HUES64 (cell line): Measurements from ENCODE around the gene RAB29.
"Not testable (repeated sequence)": the region's sequence is repeated elsewhere in the genome, so short reads cannot be mapped to it uniquely, and the experiment has no call there.

ENCODE experiments used
- H3K27ac ChIP-seq: 2 replicates; pipeline ENCODE4 v1.7.0; 2013; ENCODE audit warnings: low read depth, low read length, inconsistent platforms
- H3K27me3 ChIP-seq: 2 replicates; pipeline ENCODE4 v1.6.1; 2013; ENCODE audit warnings: mild to moderate bottlenecking, low read length; ENCODE audit not compliant: insufficient read depth
- H3K36me3 ChIP-seq: 2 replicates; pipeline ENCODE4 v1.6.1; 2013; ENCODE audit warnings: mild to moderate bottlenecking, low read length; ENCODE audit not compliant: insufficient read depth
- H3K4me1 ChIP-seq: 2 replicates; pipeline ENCODE4 v1.6.1; 2013; ENCODE audit warnings: mild to moderate bottlenecking, low read length, moderate library complexity; ENCODE audit not compliant: insufficient read depth
- H3K4me3 ChIP-seq: 2 replicates; pipeline ENCODE4 v1.5.1; 2013; ENCODE audit warnings: mild to moderate bottlenecking, low read length, moderate library complexity
- H3K9ac ChIP-seq: 2 replicates; pipeline ENCODE4 v1.6.1; 2013; ENCODE audit warnings: mild to moderate bottlenecking, low read depth, low read length
- H3K9me3 ChIP-seq: 2 replicates; pipeline ENCODE4 v1.6.1; 2013; ENCODE audit warnings: low read depth, low read length; ENCODE audit not compliant: insufficient read depth
- WGBS: fragments of 150-250, 120-280 bp; methylation state at CpG from one replicate; pipeline ENCODE4 v1.1.7; 2013; ENCODE audit warnings: missing lambda C conversion rate; 5-methylcytosine and 5-hydroxymethylcytosine counted together

Gene RAB29

DNA sequence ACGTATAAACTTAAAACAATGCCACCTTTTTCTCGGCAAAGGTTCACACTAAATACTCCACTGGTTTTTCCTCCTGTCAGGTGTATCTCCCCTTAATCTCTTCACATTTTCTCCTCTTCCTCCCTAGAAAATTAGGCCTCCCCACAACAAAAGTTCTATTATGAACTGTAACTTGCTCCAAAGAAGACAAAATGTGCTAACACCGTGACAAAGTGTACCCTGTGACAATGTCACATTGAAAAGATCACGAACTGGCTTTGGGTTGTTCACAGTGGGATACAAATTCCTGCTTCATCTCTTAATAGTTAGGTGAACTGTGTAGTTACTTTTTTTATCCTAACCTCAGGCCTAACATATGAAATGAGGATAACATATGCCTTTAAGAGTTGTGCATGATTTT is 31.3 kb downstream of the RAB29 start:
- Histone ChIP-seq H3K27me3 (no peaks in the 10 kb centered on the region), H3K4me3 (no peak overlapping the region), H3K9me3 (no peaks in the 10 kb centered on the region), H3K4me1 (peaks cover 49% of the 10 kb centered on the region), H3K9ac (no peak overlapping the region), H3K27ac (no peak overlapping the region), H3K36me3 (peaks cover 36% of the 10 kb centered on the region)
- WGBS = 43% methylated on average over 4 of the region's 4 CpGs

DNA sequence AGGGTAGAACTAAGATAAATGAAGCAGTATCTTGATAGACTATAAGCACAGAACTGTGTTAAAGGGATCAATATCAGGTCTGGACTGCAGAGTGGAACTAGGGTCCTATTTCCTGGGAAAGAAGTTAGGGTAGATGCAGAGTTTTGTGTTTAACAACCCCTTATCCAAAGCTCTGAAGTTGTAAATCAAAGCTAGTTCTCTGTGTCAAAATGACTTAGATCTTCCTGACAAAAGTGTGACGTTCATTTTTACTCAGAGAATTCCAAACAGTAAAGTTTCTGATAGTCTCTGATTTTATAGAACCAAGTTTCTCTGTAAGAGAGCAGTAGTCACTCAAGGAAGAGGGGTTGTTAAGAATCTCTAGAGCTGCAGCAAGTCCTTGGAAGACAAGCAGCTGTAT is 33.6 kb downstream of the RAB29 start:
- no peak overlapping the region for H3K9ac ChIP-seq
- no peak overlapping the region for H3K27ac ChIP-seq
- H3K36me3 ChIP-seq = peaks cover 32% of the 10 kb centered on the region
- no peak overlapping the region for H3K4me3 ChIP-seq
- H3K4me1 ChIP-seq = peaks cover 34% of the 10 kb centered on the region
- H3K9me3 ChIP-seq = no peaks in the 10 kb centered on the region
- no peaks in the 10 kb centered on the region for H3K27me3 ChIP-seq
- 100% methylated on average over 1 of the region's 1 CpG for WGBS

DNA sequence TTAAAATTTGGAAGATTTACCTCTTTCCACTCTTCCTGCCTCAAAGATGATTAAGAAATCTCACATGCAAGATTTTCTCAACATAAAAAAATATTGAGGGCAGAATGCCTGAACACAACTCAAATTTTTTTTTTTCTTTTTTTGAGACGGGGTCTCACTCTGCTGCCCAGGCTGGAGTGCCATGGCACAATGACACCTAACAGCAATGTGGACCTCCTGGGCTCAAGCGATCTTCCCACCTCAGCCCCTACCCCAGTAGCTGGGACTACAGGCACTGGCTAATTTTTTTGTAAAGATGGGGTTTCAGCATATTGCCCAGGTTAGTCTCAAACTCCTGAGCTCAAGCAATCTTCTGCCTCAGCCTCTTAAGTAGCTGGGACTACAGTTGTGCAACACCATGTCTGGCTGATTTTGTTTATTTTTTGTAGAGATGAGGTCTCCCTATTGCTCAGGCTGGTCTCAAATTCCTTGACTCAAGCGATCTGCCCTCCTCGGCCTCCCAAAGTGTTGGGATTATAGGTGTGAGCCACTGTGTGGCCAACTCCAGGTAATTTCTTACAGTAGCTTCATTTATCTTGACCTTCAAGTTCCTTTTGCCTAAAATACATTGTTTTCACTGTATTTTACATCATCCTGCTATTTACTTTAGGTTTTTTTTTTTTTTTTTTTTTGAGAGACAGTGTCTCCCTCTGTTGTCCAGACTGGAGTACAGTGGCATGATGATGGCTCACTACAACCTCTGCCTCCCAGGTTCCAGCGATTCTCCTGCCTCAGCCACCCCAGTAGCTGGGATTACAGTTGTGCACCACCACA is 35.7 kb downstream of the RAB29 start:
- H3K9ac ChIP-seq = no peak overlapping the region
- no peak overlapping the region for H3K4me3 ChIP-seq
- H3K4me1 ChIP-seq = peaks cover 18% of the 10 kb centered on the region
- no peaks in the 10 kb centered on the region for H3K27me3 ChIP-seq
- WGBS = 73% methylated on average over 5 of the region's 5 CpGs
- peaks cover 42% of the 10 kb centered on the region for H3K36me3 ChIP-seq
- no peak overlapping the region for H3K27ac ChIP-seq
- no peaks in the 10 kb centered on the region for H3K9me3 ChIP-seq

DNA sequence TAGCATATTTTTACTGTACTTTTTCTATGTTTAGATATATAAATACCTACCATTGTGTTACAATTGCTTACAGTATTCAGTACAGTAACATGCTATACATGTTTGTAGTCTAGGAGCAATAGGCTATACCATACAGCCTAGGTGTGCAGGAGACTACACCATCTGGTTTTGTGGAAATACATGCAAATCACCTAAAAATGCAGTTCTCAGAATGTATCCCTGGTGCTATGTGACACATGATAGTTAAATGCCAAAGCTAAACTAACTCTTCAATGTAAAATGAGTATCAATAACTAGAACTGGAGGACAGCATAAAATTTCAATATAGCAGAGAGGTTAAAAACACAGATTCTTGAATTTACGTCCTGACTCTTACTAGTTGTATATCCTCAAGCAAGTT is 40.1 kb downstream of the RAB29 start:
- no peaks in the 10 kb centered on the region; the same call in 1 of the 2 replicates for H3K4me1 ChIP-seq
- 94% methylated on average over 1 of the region's 1 CpG for WGBS
- peaks cover 53% of the 10 kb centered on the region for H3K36me3 ChIP-seq
- H3K27ac ChIP-seq = no peak overlapping the region
- no peak overlapping the region for H3K4me3 ChIP-seq
- no peak overlapping the region for H3K9ac ChIP-seq
- H3K27me3 ChIP-seq = no peaks in the 10 kb centered on the region
- H3K9me3 ChIP-seq = no peaks in the 10 kb centered on the region

DNA sequence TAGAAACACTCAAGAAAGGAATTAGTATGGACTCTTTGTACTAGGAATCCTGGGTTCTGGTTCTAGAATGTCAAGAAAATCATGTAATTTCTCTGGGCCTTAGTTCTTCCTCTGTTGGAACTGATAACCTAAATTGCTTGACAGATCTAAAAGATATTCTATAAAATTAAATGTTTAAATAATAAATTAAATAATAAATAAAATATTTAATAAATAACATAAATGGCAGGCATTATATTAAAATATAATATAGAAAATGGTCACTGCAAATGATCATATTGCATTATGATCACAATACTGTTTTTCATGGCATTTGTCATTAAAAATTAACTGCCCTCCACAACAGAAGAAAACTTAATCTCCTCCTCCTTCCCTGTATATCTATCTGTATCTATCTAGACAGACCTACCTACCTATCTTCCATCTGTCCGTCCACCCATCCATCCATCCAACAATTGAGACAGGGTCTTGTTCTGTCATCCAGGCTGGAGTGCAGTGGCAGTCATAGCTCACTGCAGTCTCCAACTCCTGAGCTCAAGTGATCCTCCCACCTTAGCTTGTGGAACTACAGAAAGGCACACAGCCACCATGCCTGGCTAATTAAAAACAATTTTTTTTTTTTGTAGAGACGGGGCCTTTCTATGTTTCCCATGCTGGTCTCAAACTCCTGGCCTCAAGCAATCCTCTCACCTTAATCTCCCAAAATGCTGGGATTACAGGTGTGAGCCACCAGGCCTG is 41.7 kb downstream of the RAB29 start:
- Histone ChIP-seq H3K27ac (no peak overlapping the region), H3K9me3 (no peaks in the 10 kb centered on the region), H3K36me3 (peaks cover 60% of the 10 kb centered on the region), H3K4me1 (no peaks in the 10 kb centered on the region; the same call in 1 of the 2 replicates), H3K4me3 (no peak overlapping the region), H3K27me3 (no peaks in the 10 kb centered on the region), H3K9ac (no peak overlapping the region)
- 98% methylated on average over 2 of the region's 2 CpGs for WGBS

DNA sequence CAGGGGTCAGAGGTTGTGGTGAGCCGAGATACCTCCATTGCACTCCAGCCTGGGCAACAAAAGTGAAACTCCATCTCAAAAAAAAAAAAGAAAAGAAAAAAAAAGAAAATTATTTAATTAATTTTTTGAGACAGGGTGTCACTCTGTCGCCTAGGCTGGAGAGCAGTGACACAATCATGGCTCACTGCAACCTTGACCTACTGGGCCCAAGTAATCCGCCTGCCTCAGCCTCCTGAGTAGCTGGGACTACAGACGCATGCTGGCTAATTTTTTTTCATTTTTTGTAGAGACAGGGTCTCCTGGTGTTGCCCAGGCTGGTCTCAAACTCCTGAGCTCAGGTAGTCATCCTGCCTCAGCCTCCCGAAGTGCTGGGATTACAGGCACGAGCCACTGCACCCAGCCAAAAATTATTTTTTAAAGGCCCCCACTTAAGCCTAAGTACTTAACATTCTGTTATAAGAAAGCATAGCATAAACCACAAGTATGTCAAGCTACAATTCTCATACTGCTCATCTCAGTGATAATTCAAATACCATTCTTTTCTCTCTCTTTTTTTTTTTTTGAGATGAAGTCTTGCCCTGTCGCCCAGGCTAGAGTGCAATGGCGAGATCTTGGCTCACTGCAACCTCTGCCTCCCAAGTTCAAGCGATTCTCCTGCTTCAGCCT is 45.2 kb downstream of the RAB29 start:
- peaks cover 72% of the 10 kb centered on the region for H3K36me3 ChIP-seq
- no peaks in the 10 kb centered on the region; the same call in 1 of the 2 replicates for H3K4me1 ChIP-seq
- H3K4me3 ChIP-seq = no peak overlapping the region
- no peak overlapping the region for H3K9ac ChIP-seq
- H3K27me3 ChIP-seq = no peaks in the 10 kb centered on the region
- no peaks in the 10 kb centered on the region for H3K9me3 ChIP-seq
- no peak overlapping the region for H3K27ac ChIP-seq
- 94% methylated on average over 9 of the region's 9 CpGs for WGBS

DNA sequence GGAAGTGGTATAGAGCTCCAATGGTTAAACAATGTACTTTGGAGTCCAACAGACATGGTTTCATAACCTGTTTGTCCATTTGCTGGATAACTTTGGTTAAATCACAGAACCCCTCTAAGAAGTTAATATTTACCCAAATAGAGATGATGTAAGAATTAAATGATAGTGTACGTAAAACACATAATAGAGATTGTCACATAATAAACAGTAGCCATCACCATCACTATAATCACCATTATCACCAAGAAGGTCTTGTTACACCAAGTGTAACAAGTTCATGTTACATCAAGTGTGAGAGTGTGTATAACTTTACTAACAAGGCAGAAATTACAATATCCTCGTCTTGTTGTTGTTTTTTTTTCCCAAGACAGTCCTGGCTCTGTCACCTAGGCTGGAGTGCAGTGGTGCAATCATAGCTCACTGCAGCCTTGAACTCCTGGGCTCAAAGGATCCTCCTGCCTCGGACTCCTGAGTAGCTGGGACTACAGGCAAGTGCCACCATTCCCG is 48.6 kb downstream of the RAB29 start:
- H3K9me3 ChIP-seq = no peaks in the 10 kb centered on the region
- H3K4me1 ChIP-seq = no peaks in the 10 kb centered on the region
- peaks cover 86% of the 10 kb centered on the region for H3K36me3 ChIP-seq
- H3K9ac ChIP-seq = no peak overlapping the region
- no peak overlapping the region for H3K27ac ChIP-seq
- no peaks in the 10 kb centered on the region for H3K27me3 ChIP-seq
- 92% methylated on average over 3 of the region's 4 CpGs for WGBS
- H3K4me3 ChIP-seq = no peak overlapping the region

DNA sequence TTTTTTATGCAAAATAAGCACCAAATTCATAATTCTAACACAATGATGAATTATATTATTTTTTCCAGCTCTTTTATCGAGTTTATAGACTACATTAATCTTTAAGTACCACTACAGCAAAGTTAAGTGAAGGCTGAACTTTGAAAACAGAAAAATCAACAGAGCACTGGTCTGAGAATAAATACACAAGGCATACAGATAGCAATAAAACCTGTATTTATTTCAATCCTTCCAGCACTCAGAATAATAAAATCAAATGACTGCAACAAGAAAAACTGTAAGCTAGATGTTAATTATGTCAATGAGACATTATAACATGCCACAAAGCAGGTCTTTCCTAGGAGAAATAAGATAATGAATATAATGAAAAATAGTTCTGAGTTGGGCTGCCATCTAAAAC is 49.8 kb downstream of the RAB29 start:
- H3K27ac ChIP-seq = no peak overlapping the region
- no peak overlapping the region for H3K9ac ChIP-seq
- H3K36me3 ChIP-seq = peaks cover 90% of the 10 kb centered on the region

DNA sequence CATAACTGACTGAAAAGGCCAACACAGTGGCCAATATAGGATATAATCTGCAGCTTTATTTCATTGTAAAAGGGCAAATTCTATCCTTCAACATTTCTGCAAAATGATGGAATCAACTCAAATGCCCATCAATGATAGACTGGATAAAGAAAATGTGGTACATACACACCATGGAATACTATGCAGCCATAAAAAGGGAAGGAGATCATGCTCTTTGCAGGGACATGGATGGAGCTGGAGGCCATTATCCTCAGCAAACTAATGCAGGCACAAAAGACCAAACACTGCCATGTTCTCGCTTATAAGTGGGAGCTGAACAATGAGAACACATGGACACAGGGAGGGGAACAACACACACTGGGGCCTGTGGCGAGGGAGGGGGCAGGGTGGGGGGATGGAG is 54.5 kb downstream of the RAB29 start:
- WGBS = 91% methylated on average over 2 of the region's 2 CpGs
- H3K27me3 ChIP-seq = not testable (repeated sequence)

More for the DNA sequence above, 49.8 kb downstream of the RAB29 start:
- H3K9me3 ChIP-seq = no peaks in the 10 kb centered on the region
- 100% methylated on average over 1 of the region's 1 CpG for WGBS
- H3K4me1 ChIP-seq = no peaks in the 10 kb centered on the region
- H3K27me3 ChIP-seq = no peaks in the 10 kb centered on the region
- no peak overlapping the region for H3K4me3 ChIP-seq

DNA sequence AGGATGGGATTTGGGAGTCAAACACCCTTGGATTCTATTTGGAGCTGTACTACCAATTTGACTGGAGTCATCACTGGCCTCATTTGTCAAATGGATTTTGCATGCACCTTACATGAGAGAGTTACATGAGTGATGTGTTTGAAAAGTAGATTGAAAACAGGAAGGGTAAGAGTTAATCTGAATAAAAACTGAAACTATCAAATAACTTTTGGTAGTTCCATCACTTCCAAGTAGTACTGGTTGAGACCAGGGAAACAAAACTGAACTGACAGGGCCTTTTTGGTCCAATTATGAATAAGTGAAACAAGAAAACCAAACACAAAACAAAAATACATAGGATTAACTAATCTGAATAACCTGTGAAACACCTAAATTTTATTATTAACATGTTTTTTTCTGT is 55.5 kb downstream of the RAB29 start:
- Histone ChIP-seq H3K4me3 (no peak overlapping the region), H3K4me1 (peaks cover 10% of the 10 kb centered on the region; the same call in 1 of the 2 replicates), H3K27me3 (no peaks in the 10 kb centered on the region), H3K9ac (no peak overlapping the region), H3K9me3 (no peaks in the 10 kb centered on the region), H3K36me3 (peaks cover 99% of the 10 kb centered on the region), H3K27ac (no peak overlapping the region)

More for the DNA sequence above, 54.5 kb downstream of the RAB29 start:
- H3K36me3 ChIP-seq = peaks cover 99% of the 10 kb centered on the region
- not testable (repeated sequence) for H3K9ac ChIP-seq, H3K4me3 ChIP-seq, H3K4me1 ChIP-seq, H3K9me3 ChIP-seq, H3K27ac ChIP-seq

DNA sequence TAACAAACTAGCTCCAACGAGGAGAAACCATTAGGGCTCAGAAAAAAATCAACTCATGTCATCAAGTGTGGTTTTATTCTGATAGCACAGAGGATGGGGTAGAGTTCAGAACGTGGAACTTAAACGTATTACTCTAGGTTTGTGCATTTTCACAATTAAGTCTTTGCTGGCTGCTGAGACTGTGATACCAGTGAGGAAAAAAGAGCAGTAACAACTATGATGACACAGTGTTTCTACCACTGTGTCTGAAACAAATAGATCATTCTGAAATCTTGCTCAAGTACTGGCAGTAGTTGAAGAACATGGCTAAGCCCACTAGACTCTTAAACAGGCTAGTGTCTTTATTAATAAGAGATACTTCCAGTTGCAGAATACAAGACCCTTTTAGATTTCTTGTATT is 56.3 kb downstream of the RAB29 start:
- Histone ChIP-seq H3K9me3 (no peaks in the 10 kb centered on the region), H3K27me3 (no peaks in the 10 kb centered on the region), H3K27ac (no peak overlapping the region), H3K36me3 (peaks cover 99% of the 10 kb centered on the region), H3K4me3 (no peak overlapping the region), H3K4me1 (peaks cover 10% of the 10 kb centered on the region; the same call in 1 of the 2 replicates), H3K9ac (no peak overlapping the region)
- WGBS = 92% methylated on average over 3 of the region's 3 CpGs
